HepG2 (cell line): ENCODE results near the gene FAM222A. TPM values are rescaled to one million over a fixed set of nuclear protein-coding genes. Genes with fewer than 3 reads are reported as not detected.
A peak's percentile ranks its signal among the peaks of the same experiment; 100 is the strongest.

ENCODE experiments used
- CAMTA2 ChIP-seq: sonication (generic); formaldehyde crosslinking; IDR thresholded peaks from 2 replicates; pipeline ENCODE4 v1.4.0; 2020; ENCODE audit warnings: mild to moderate bottlenecking, missing genetic modification reagents, borderline replicate concordance
- CENPBD1 ChIP-seq: sonication (generic); formaldehyde crosslinking; IDR thresholded peaks from 2 replicates; pipeline ENCODE4 v1.8.0; 2022; ENCODE audit warnings: missing genetic modification reagents, low read depth, mild to moderate bottlenecking, borderline replicate concordance
- CSRNP1 ChIP-seq: sonication (generic); formaldehyde crosslinking; IDR thresholded peaks from 2 replicates; pipeline ENCODE4 v1.8.1; 2023; ENCODE audit warnings: mild to moderate bottlenecking, missing genetic modification reagents
- DRAP1 ChIP-seq: IDR thresholded peaks from 2 replicates; pipeline ENCODE4 v1.6.1; 2016; ENCODE audit warnings: missing genetic modification reagents, missing compliant biosample characterization
- FOXC1 ChIP-seq: sonication (generic); formaldehyde crosslinking; IDR thresholded peaks from 2 replicates; pipeline ENCODE4 v1.8.0; 2022; ENCODE audit warnings: mild to moderate bottlenecking, missing genetic modification reagents, borderline replicate concordance
- HMGXB3 ChIP-seq: sonication (generic); formaldehyde crosslinking; IDR thresholded peaks from 2 replicates; pipeline ENCODE4 v1.4.0; 2020; ENCODE audit warnings: missing genetic modification reagents, borderline replicate concordance
- IKZF4 ChIP-seq: sonication (generic); formaldehyde crosslinking; IDR thresholded peaks from 2 replicates; pipeline ENCODE4 v1.5.1; 2020; ENCODE audit warnings: borderline replicate concordance, mild to moderate bottlenecking, low read depth, missing genetic modification reagents; ENCODE audit errors: not compliant biosample characterization
- IRF2 ChIP-seq: IDR thresholded peaks from 2 replicates; pipeline ENCODE4 v1.6.1; 2018; ENCODE audit warnings: missing genetic modification reagents, missing compliant biosample characterization
- KLF9 ChIP-seq: IDR thresholded peaks from 2 replicates; pipeline ENCODE4 v1.6.1; 2016; ENCODE audit warnings: low read depth
- KMT2A ChIP-seq: sonication (generic); formaldehyde crosslinking; IDR thresholded peaks from 2 replicates; pipeline ENCODE4 v1.4.0; 2020; ENCODE audit warnings: missing genetic modification reagents
- NFKBIZ ChIP-seq: IDR thresholded peaks from 2 replicates; pipeline ENCODE4 v1.6.1; 2018; ENCODE audit warnings: missing genetic modification reagents, missing compliant biosample characterization
- PCBP2 ChIP-seq: fragments of 200-400 bp; formaldehyde crosslinking; optimal IDR thresholded peaks from 2 replicates; pipeline ENCODE3; 2018; ENCODE audit warnings: low read length, low read depth; ENCODE audit not compliant: poor library complexity, severe bottlenecking
- REL ChIP-seq: sonication (generic); formaldehyde crosslinking; conservative IDR thresholded peaks from 2 replicates; pipeline ENCODE4 v1.8.0; 2022; ENCODE audit warnings: mild to moderate bottlenecking, missing genetic modification reagents, moderate library complexity
- SRF ChIP-seq: IDR thresholded peaks from 2 replicates; pipeline ENCODE4 v1.6.1; 2011; ENCODE audit warnings: mild to moderate bottlenecking, low read depth, low read length, moderate library complexity
- ZBTB26 ChIP-seq: IDR thresholded peaks from 2 replicates; pipeline ENCODE4 v1.6.1; 2016; ENCODE audit warnings: missing compliant biosample characterization, missing genetic modification reagents, borderline replicate concordance
- ZFP41 ChIP-seq: sonication (generic); formaldehyde crosslinking; IDR thresholded peaks from 2 replicates; pipeline ENCODE4 v1.4.0; 2020; ENCODE audit warnings: mild to moderate bottlenecking, missing genetic modification reagents, borderline replicate concordance
- ZNF138 ChIP-seq: sonication (generic); formaldehyde crosslinking; IDR thresholded peaks from 2 replicates; pipeline ENCODE4 v1.5.0; 2020; ENCODE audit warnings: mild to moderate bottlenecking, low read depth, missing genetic modification reagents
- ZNF234 ChIP-seq: sonication (generic); formaldehyde crosslinking; conservative IDR thresholded peaks from 2 replicates; pipeline ENCODE4 v1.5.1; 2020; ENCODE audit warnings: mild to moderate bottlenecking, missing genetic modification reagents
- ZNF296 ChIP-seq: sonication (generic); formaldehyde crosslinking; conservative IDR thresholded peaks from 2 replicates; pipeline ENCODE4 v1.5.0; 2020; ENCODE audit warnings: mild to moderate bottlenecking, missing genetic modification reagents
- ZNF30 ChIP-seq: sonication (generic); formaldehyde crosslinking; IDR thresholded peaks from 2 replicates; pipeline ENCODE4 v1.5.0; 2020; ENCODE audit warnings: mild to moderate bottlenecking, missing genetic modification reagents
- ZNF564 ChIP-seq: sonication (generic); formaldehyde crosslinking; IDR thresholded peaks from 2 replicates; pipeline ENCODE4 v1.8.1; 2023; ENCODE audit warnings: mild to moderate bottlenecking, missing genetic modification reagents
- polyA plus RNA-seq, 8 experiments: library from polyadenylated mRNA; depleted of rRNA in 3 of 8; stranded (reverse) in 7 of 8; unstranded in 1 of 8; fragments of >200 nt; fragmentation: Illumina TruSeq in 4 of 8; extraction: Trizol in 4 of 8; gene quantifications; 2 replicates each; pipeline versions ENCODE4 v1.2.1 to v1.2.3, GENCODE V29; 2011 to 2016; ENCODE audit warnings: low read depth in 4 of 8, missing spikeins in 1 of 8, mixed read lengths in 1 of 8; ENCODE audit not compliant: insufficient read depth in 1 of 8
- total RNA-seq, 5 experiments: library from RNA; depleted of rRNA; stranded (reverse); fragments of >200 nt; fragmentation: Illumina TruSeq; extraction: Trizol; gene quantifications; 2 replicates each; pipeline ENCODE4 v1.2.3, GENCODE V29; 2016; ENCODE audit warnings: low read depth in 1 of 5

The FAM222A gene
- total and polyA plus RNA-seq, 2 of the 13 experiments (the other 11 are each of a cell fraction or from before 2014, with no cell fraction given) = 2.7 to 9.6 TPM

GRCh38 chr12:109727039-109727723 is 13.6 kb downstream of the FAM222A start (continued):
- no peak for TF ChIP-seq PCBP2
- TF ChIP-seq KLF9 = no peak
- TF ChIP-seq CSRNP1 = no peak
- TF ChIP-seq ZNF296 (CRISPR knock-in tag) = no peak
- no peak for TF ChIP-seq ZNF564 (CRISPR knock-in tag)
- TF ChIP-seq IKZF4 (CRISPR knock-in tag) = peak; percentile 44
- TF ChIP-seq IRF2 (CRISPR knock-in tag) = no peak
- no peak for TF ChIP-seq ZNF234 (CRISPR knock-in tag)
- TF ChIP-seq CENPBD1 = no peak
- TF ChIP-seq REL (CRISPR knock-in tag) = no peak
- no peak for TF ChIP-seq NFKBIZ (CRISPR knock-in tag)
- no peak for TF ChIP-seq ZNF138 (CRISPR knock-in tag)
- TF ChIP-seq FOXC1 (CRISPR knock-in tag) = no peak
- no peak for TF ChIP-seq SRF
- TF ChIP-seq KMT2A (CRISPR knock-in tag) = no peak
- no peak for TF ChIP-seq DRAP1 (CRISPR knock-in tag)
- TF ChIP-seq ZFP41 (CRISPR knock-in tag) = no peak
- no peak for TF ChIP-seq ZBTB26 (CRISPR knock-in tag)
- no peak for TF ChIP-seq HMGXB3
- no peak for TF ChIP-seq CAMTA2 (CRISPR knock-in tag)
- TF ChIP-seq ZNF30 (CRISPR knock-in tag) = peak; percentile 90
